ENCODE results near the gene PLXND1. TPM values are rescaled to one million over a fixed set of nuclear protein-coding genes. Genes with fewer than 3 reads are reported as not detected.

PLXND1 gene
- total RNA-seq, 1 donor from 2014 or later: 56.9 TPM

GRCh38 chr3:129597087-129597999 lies 9.1 kb downstream of the PLXND1 start:
- no peaks in the 10 kb centered on the region for H3K9me3 Mint-ChIP-seq
- H3K27me3 Mint-ChIP-seq: no peaks in the 10 kb centered on the region
- peak overlapping the region; percentile 77 for H3K27ac Mint-ChIP-seq
- DNase-seq (ENCODE audit: extremely low spot score, unreplicated experiment): no peak
- peak overlapping the region; percentile 39 for H3K4me3 Mint-ChIP-seq
- peaks cover 52% of the 10 kb centered on the region for H3K4me1 Mint-ChIP-seq (ENCODE audit: unreplicated experiment)
- no peaks in the 10 kb centered on the region for H3K36me3 Mint-ChIP-seq
- no peak for TF ChIP-seq CTCF (conservative IDR thresholded peaks at IDR 0.05)

GRCh38 chr3:129596194-129597086 lies 10.0 kb downstream of the PLXND1 start:
- peaks cover 53% of the 10 kb centered on the region for H3K4me1 Mint-ChIP-seq (ENCODE audit: unreplicated experiment)
- DNase-seq (ENCODE audit: extremely low spot score, unreplicated experiment): no peak
- no peaks in the 10 kb centered on the region for H3K36me3 Mint-ChIP-seq
- H3K27ac Mint-ChIP-seq: peak overlapping the region; percentile 55
- no peaks in the 10 kb centered on the region for H3K9me3 Mint-ChIP-seq
- TF ChIP-seq CTCF (conservative IDR thresholded peaks at IDR 0.05): no peak
- peak overlapping the region; percentile 39 for H3K4me3 Mint-ChIP-seq
- H3K27me3 Mint-ChIP-seq: no peaks in the 10 kb centered on the region

- H3K4me1 Mint-ChIP-seq (ENCODE audit: unreplicated experiment): peaks cover 57% of the 10 kb centered on the region
- DNase-seq (ENCODE audit: extremely low spot score, unreplicated experiment): no peak
- H3K9me3 Mint-ChIP-seq: no peaks in the 10 kb centered on the region
- H3K27ac Mint-ChIP-seq: peak overlapping the region; percentile 55
- H3K4me3 Mint-ChIP-seq: no peak overlapping the region
- no peaks in the 10 kb centered on the region for H3K27me3 Mint-ChIP-seq
- no peaks in the 10 kb centered on the region for H3K36me3 Mint-ChIP-seq
- TF ChIP-seq CTCF (conservative IDR thresholded peaks at IDR 0.05): no peak
Observed at GRCh38 chr3:129595544-129596193, 10.8 kb downstream of the PLXND1 start.

GRCh38 chr3:129594907-129595390 lies 11.5 kb downstream of the PLXND1 start:
- Mint-ChIP-seq H3K4me3 (no peak overlapping the region), H3K27me3 (no peaks in the 10 kb centered on the region), H3K36me3 (no peaks in the 10 kb centered on the region), H3K9me3 (no peaks in the 10 kb centered on the region), H3K4me1 (ENCODE audit: unreplicated experiment) (peaks cover 60% of the 10 kb centered on the region), H3K27ac (no peak overlapping the region)
- no peak for TF ChIP-seq CTCF (conservative IDR thresholded peaks at IDR 0.05)
- no peak for DNase-seq (ENCODE audit: extremely low spot score, unreplicated experiment)

- Mint-ChIP-seq H3K4me3 (no peak overlapping the region), H3K36me3 (no peaks in the 10 kb centered on the region), H3K27me3 (no peaks in the 10 kb centered on the region), H3K9me3 (no peaks in the 10 kb centered on the region), H3K27ac (no peak overlapping the region), H3K4me1 (ENCODE audit: unreplicated experiment) (peaks cover 57% of the 10 kb centered on the region)
- DNase-seq (ENCODE audit: extremely low spot score, unreplicated experiment): no peak
- TF ChIP-seq CTCF (conservative IDR thresholded peaks at IDR 0.05): no peak
Observed at GRCh38 chr3:129594409-129594808, 12.1 kb downstream of the PLXND1 start.
